Measurements from ENCODE around the gene SPP2. TPM values are rescaled to one million over a fixed set of nuclear protein-coding genes. Genes with fewer than 3 reads are reported as not detected.

The SPP2 gene
- total RNA-seq (ENCODE audit: low replicate concordance): not detected in 2 replicates

DNA sequence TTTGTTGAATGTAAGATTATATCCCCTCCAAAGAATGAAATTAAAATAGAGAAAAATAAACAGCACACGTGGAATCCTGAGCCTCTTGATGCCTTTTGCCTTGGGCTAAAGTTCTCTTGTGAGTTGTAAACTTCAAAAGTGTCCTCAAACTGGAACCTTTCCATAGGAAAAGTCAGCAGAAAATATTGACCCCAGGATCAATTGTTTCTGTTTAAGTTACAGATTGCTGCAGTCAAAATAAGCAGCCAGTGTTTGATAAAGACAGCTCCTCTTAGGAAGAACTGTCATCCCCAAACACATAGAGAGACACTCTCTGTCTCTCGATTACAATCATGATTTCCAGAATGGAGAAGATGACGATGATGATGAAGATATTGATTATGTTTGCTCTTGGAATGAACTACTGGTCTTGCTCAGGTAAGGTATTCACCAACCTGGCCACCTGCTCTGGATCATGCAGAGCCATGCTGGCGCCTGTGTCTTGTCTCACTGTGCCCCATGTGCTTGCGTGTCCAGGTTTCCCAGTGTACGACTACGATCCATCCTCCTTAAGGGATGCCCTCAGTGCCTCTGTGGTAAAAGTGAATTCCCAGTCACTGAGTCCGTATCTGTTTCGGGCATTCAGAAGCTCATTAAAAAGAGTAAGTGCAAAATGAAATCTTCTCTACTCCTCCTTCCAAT is at the start of gene SPP2:
SPP2 (plus strand) TSS at position 248 of the 681 bp plus-strand sequence; CDS start at position 333, 85 bp downstream.

Other genes with a start within 250 kb of the SPP2 start
- gene HJURP, start 196.2 kb upstream of the SPP2 start, total RNA-seq (ENCODE audit: low replicate concordance): 1.2 and 4.5 TPM in 2 replicates
- 0.59 TPM in 1 of 2 replicates, not detected in the other for gene TRPM8, start 133.3 kb upstream of the SPP2 start, total RNA-seq (ENCODE audit: low replicate concordance)

Data from smooth muscle cell of the coronary artery (primary cell).